AML-193 (cell line): ENCODE measurements around the gene CEL.
A peak's percentile ranks its signal among the peaks of the same experiment; 100 is the strongest.
"Not testable (repeated sequence)": the region's sequence is repeated elsewhere in the genome, so short reads cannot be mapped to it uniquely, and the experiment has no call there.

Experiments
- DNase-seq, 2 experiments: peaks; one replicate each; lab custom pipeline; 2025; lab: John Stamatoyannopoulos, UW

CEL gene

GRCh38 chr9:133046900-133047295 is 14.9 kb upstream of the CEL start:
- no peak for DNase-seq

DNA sequence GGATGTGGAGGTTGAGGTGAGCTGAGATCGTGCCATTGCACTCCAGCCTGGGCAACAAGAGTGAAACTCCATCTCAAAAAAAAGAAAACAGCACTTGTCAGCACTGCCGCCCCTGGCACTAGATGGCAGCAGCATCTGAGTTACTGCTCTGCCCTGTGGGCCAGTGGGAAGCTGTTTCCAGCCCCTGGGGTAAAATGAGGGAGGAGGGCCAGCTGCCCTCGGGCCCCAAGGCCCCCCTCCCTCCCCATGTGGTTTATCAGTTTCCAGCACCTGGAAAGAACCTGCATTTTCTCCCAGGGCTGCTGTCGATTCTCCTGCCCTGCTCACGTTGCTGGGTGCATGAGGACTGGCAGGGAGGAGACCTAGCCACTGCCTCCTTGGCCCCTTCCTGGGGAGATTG is 13.2 kb upstream of the CEL start:
- DNase-seq, result peak; percentile 22 to 40

DNA sequence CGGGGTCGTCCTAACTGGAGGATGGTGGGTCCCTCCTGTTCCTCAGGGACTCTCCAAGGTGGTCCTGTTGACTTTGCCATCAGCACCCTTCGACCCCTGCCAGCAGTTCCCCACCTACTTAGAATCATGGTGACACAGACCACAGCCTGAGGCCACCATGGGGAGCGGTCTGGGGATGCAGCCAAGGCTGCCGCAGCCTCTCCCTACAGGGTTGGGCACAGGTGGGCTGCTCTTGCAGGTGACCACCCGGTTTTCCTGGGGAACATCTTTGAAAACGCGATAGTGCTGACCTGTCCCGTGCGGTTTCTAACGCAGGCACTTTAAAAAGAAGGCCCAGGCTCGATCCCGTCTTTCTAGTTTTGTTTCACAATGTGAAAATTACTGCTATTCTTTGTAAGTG is 12.7 kb upstream of the CEL start:
- DNase-seq, result no peak

- DNase-seq, result no peak
Measured at GRCh38 chr9:133050142-133050541, 11.6 kb upstream of the CEL start.

GRCh38 chr9:133050781-133051180 is 11.0 kb upstream of the CEL start:
- no peak for DNase-seq

DNA sequence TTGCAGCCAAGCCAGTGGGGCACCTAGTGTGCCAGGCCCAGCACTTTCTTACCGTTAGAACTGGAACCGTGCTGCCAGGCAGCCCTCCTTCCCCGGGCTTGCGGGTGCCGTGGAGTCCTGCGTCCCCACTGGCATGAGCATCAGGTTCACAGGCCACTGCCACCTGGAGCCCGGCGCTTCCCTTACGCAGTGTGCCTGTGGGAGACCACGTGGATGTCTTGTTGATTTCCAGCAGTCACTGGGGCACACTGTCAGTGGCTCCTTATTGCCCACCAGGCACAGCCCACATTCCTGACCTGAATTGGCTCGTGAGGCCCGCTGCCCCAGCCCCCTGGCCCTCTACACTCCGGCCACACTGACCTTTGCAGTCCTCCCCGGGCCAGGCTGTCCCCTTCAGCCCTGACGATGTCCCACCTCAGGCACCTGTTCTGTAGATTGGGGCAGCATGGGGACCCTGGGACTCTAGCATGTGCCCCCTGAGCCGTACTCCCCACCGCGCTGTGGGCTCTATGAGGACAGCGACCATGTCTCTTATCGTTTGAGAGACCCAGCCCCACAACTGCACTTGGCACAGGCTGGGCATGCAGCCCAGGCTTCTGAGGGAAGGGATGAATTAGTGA is 10.4 kb upstream of the CEL start:
- no peak for DNase-seq

DNA sequence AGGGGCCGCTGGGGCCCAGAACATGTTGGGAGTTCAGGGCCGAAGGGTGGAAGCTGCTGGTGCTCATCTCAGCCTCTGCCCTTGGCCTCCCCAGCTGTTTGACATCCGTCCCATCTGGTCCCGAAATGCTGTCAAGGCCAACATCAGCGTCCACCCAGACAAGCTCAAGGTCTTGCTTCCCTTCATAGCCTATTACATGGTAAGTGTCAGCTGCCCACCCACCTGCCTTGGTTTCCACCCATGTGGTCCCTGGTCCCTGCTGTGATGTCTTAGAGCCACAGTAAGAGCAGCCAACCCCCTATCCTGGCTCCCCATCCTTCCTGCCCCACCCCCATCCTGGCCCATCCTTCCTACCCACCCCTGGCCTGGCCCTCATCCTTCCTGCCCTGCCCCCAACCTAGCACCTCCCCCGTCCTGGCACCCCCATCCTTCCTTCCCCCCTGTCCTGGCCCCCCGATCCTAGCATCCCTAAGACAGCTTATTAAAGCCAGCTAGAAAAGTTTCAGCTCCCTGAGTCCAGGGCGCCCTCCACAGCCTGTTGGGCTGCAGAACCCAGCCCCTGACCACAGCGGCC is 9.7 kb upstream of the CEL start:
- DNase-seq, result no peak

DNA sequence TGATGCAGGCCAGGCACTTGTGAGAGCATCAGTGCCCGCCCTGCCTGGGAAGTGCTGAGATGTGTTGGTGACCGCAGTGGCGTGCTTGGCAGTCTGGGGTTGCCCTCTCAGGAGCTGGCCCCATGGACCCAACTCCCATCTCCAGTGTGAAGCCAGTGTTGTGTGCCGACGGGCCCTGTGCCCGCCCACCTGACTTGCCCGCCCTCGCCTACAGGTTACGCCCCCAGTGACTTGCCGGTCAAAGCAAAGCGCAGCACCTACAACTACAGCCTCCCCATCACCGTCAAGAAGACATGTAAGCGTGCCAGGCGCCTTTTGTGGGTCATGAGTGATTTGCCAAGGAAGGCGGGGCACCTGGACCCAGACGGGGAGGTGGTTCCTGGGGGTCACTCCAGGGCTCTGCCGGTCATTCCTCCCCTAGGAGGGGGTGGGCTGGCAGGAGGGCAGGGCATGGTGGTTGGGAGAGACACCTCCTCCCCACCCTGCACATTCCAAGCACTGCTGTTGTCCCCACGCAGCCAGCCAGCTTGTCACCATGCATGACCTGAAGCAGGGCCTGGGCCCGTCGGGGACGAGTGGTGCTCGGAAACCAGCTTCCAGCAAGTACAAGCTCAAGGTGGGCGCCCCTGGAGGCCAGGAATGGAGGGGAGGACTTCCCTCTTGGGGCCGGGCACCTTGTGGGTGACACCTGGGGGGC is 7.4 kb upstream of the CEL start:
- DNase-seq, result no peak

- no peak for DNase-seq
Measured at GRCh38 chr9:133054966-133055365, 6.8 kb upstream of the CEL start.

- DNase-seq, result no peak
Measured at GRCh38 chr9:133055788-133056420, 5.9 kb upstream of the CEL start.

DNA sequence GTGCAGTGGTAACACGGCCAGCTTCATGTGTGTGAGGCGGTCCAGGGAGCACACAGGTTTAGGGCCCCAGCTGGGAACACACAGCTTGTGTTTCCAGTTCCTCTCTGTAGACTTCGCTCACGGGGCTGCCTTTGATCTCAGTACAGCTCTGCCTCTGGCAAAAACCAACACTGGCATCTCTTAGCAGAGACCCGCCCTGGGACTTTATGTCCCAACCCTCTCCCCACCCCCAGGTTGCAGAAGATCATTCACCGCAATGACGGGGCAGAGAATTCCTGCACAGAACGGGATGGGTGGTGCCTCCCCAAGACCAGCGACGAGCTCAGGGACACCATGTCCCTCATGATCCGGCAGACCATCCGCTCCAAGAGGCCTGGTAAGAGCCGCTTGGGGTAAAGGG is 5.2 kb upstream of the CEL start:
- no peak for DNase-seq

GRCh38 chr9:133057006-133057405 is 4.8 kb upstream of the CEL start:
- no peak for DNase-seq

GRCh38 chr9:133057553-133057952 is 4.2 kb upstream of the CEL start:
- DNase-seq, result no peak

- no peak for DNase-seq
Measured at GRCh38 chr9:133058071-133058470, 3.7 kb upstream of the CEL start.

- DNase-seq, result no peak
Measured at GRCh38 chr9:133058550-133059320, 3.0 kb upstream of the CEL start.

DNA sequence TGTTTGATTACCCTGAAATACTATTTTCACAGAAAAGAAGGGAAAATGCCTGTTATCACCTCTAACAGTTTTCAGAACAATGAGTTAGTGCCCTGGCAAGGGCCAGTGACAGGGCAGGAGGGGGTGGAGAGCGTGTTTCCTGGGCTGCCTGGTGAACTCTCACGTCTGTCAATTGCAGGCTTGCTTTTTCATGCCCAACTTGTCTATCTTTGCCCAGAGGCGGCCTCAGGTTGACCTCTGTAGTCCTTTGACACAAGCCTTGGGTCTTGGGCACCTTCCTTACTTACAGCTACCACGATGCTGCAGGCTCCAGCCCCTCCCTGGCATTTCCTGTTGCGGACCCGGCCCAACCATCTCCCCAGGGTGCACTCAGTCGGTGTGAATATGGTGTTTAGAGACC is 2.2 kb upstream of the CEL start:
- DNase-seq, result no peak

- DNase-seq, result peak; percentile 19
Measured at GRCh38 chr9:133060417-133060841, 1.4 kb upstream of the CEL start.

DNA sequence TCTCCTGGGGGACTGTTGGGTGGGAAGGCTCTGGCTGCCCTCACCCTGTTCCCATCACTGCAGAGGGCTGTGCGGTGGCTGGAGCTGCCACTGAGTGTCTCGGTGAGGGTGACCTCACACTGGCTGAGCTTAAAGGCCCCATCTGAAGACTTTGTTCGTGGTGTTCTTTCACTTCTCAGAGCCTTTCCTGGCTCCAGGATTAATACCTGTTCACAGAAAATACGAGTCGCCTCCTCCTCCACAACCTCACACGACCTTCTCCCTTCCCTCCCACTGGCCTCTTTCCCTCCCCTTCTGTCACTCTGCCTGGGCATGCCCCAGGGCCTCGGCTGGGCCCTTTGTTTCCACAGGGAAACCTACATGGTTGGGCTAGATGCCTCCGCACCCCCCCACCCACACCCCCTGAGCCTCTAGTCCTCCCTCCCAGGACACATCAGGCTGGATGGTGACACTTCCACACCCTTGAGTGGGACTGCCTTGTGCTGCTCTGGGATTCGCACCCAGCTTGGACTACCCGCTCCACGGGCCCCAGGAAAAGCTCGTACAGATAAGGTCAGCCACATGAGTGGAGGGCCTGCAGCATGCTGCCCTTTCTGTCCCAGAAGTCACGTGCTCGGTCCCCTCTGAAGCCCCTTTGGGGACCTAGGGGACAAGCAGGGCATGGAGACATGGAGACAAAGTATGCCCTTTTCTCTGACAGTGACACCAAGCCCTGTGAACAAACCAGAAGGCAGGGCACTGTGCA is 590 bp upstream of the CEL start:
- DNase-seq, result not testable (repeated sequence)

GRCh38 chr9:133062569-133062968 is 788 bp downstream of the CEL start:
- DNase-seq, result not testable (repeated sequence)

DNA sequence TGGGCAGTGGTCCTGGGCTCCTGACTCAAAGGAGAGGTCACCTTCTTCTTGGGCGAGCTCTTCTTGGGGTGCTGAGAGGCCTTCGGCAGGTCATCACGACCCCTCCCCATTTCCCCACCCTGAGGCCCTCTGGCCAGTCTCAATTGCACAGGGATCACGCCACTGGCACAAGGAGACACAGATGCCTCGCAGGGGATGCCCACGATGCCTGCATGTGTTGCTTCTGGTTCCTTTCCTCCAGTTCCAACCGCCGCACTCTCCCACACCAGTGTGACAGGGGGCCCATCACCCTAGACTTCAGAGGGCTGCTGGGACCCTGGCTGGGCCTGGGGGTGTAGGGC is 1.3 kb downstream of the CEL start:
- DNase-seq, result no peak

- DNase-seq, result no peak
Measured at GRCh38 chr9:133063500-133064231, 1.9 kb downstream of the CEL start.
